Measurements from ENCODE around the gene CAPN15.

CAPN15 gene

DNA sequence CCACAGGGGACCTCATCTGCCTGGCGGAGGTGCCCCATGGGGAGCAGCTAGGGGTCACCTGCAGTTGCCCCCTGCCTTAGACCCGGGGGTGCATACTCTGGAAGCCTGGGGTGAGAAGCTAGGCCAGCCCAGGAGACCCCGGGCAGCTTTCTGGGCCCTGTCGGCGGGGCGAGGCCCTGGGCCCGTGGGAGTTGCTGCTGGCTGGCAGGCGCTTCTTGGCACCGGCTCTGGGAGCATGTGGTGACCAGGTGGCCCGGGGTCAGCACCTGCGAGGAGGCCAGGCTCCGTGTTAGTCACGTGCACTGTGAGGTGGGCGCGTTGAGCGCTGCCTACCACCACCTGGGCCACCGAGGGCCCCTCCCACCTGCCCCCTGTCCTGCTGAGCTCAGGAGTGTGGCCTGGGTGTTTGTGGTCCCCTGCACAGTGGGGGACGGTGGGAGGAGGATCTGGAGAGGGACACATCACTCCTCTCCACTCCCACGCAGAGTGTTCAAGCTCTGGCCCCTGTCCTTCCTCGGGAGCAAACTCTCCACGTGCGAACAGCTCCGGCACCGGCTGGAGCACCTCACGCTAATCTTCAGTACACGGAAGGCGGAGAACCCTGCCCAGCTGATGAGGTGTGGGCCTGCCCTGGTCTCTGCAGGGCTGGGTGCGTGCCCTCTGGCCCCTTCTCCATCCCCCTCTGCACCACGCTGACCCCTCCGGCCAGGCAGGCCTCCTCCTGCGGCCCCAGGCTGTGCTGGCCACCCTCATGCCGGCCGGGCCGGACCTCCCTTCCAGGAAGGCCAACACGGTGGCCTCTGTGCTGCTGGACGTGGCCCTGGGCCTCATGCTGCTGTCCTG is 48.1 kb downstream of the CAPN15 start:
- no peaks in the 10 kb centered on the region for H3K27me3 Mint-ChIP-seq (ENCODE audit: low read depth)

GRCh38 chr16:576197-576822 is 48.8 kb downstream of the CAPN15 start:
- no peak for DNase-seq (ENCODE audit: low spot score)
- no peaks in the 10 kb centered on the region for H3K27me3 Mint-ChIP-seq (ENCODE audit: low read depth)
- peaks cover 7% of the 10 kb centered on the region for H3K4me1 Mint-ChIP-seq (ENCODE audit: low read depth)
- no peaks in the 10 kb centered on the region for H3K36me3 Mint-ChIP-seq (ENCODE audit: low read depth)
- H3K27ac Mint-ChIP-seq: no peak overlapping the region
- H3K4me3 Mint-ChIP-seq: no peak overlapping the region
- H3K9me3 Mint-ChIP-seq: no peaks in the 10 kb centered on the region

More for the DNA sequence above, 48.1 kb downstream of the CAPN15 start:
- H3K9me3 Mint-ChIP-seq: no peaks in the 10 kb centered on the region
- no peak for DNase-seq (ENCODE audit: low spot score)
- peaks cover 13% of the 10 kb centered on the region for H3K4me1 Mint-ChIP-seq (ENCODE audit: low read depth)
- H3K27ac Mint-ChIP-seq: no peak overlapping the region
- no peaks in the 10 kb centered on the region for H3K36me3 Mint-ChIP-seq (ENCODE audit: low read depth)
- no peak overlapping the region for H3K4me3 Mint-ChIP-seq

- H3K4me1 Mint-ChIP-seq (ENCODE audit: low read depth): peaks cover 2% of the 10 kb centered on the region
- H3K27me3 Mint-ChIP-seq (ENCODE audit: low read depth): no peaks in the 10 kb centered on the region
- no peak overlapping the region for H3K4me3 Mint-ChIP-seq
- no peaks in the 10 kb centered on the region for H3K36me3 Mint-ChIP-seq (ENCODE audit: low read depth)
- H3K9me3 Mint-ChIP-seq: no peaks in the 10 kb centered on the region
- H3K27ac Mint-ChIP-seq: no peak overlapping the region
- DNase-seq (ENCODE audit: low spot score): no peak
These were observed 49.3 kb downstream of the CAPN15 start for GRCh38 chr16:576823-577201.

- H3K27me3 Mint-ChIP-seq (ENCODE audit: low read depth): no peaks in the 10 kb centered on the region
- no peaks in the 10 kb centered on the region for H3K36me3 Mint-ChIP-seq (ENCODE audit: low read depth)
- H3K4me1 Mint-ChIP-seq (ENCODE audit: low read depth): no peaks in the 10 kb centered on the region
- no peak overlapping the region for H3K4me3 Mint-ChIP-seq
- no peaks in the 10 kb centered on the region for H3K9me3 Mint-ChIP-seq
- no peak for DNase-seq (ENCODE audit: low spot score)
- H3K27ac Mint-ChIP-seq: no peak overlapping the region
These were observed 50.3 kb downstream of the CAPN15 start for GRCh38 chr16:577796-578195.

- Mint-ChIP-seq H3K27me3 (ENCODE audit: low read depth) (no peaks in the 10 kb centered on the region), H3K4me1 (ENCODE audit: low read depth) (no peaks in the 10 kb centered on the region), H3K27ac (no peak overlapping the region), H3K36me3 (ENCODE audit: low read depth) (no peaks in the 10 kb centered on the region), H3K4me3 (no peak overlapping the region), H3K9me3 (no peaks in the 10 kb centered on the region)
- DNase-seq (ENCODE audit: low spot score): no peak
These were observed 50.8 kb downstream of the CAPN15 start for GRCh38 chr16:578232-578869.

- H3K27ac Mint-ChIP-seq: no peak overlapping the region
- H3K27me3 Mint-ChIP-seq (ENCODE audit: low read depth): no peaks in the 10 kb centered on the region
- no peaks in the 10 kb centered on the region for H3K9me3 Mint-ChIP-seq
- H3K4me1 Mint-ChIP-seq (ENCODE audit: low read depth): no peaks in the 10 kb centered on the region
- no peaks in the 10 kb centered on the region for H3K36me3 Mint-ChIP-seq (ENCODE audit: low read depth)
- peak; percentile 52 for DNase-seq (ENCODE audit: low spot score)
- no peak overlapping the region for H3K4me3 Mint-ChIP-seq
These were observed 51.4 kb downstream of the CAPN15 start for GRCh38 chr16:578870-579405.

GRCh38 chr16:580141-580945 is 52.8 kb downstream of the CAPN15 start:
- no peak for DNase-seq (ENCODE audit: low spot score)
- no peaks in the 10 kb centered on the region for H3K27me3 Mint-ChIP-seq (ENCODE audit: low read depth)
- no peak overlapping the region for H3K4me3 Mint-ChIP-seq
- no peaks in the 10 kb centered on the region for H3K4me1 Mint-ChIP-seq (ENCODE audit: low read depth)
- no peaks in the 10 kb centered on the region for H3K9me3 Mint-ChIP-seq
- no peak overlapping the region for H3K27ac Mint-ChIP-seq
- no peaks in the 10 kb centered on the region for H3K36me3 Mint-ChIP-seq (ENCODE audit: low read depth)

DNA sequence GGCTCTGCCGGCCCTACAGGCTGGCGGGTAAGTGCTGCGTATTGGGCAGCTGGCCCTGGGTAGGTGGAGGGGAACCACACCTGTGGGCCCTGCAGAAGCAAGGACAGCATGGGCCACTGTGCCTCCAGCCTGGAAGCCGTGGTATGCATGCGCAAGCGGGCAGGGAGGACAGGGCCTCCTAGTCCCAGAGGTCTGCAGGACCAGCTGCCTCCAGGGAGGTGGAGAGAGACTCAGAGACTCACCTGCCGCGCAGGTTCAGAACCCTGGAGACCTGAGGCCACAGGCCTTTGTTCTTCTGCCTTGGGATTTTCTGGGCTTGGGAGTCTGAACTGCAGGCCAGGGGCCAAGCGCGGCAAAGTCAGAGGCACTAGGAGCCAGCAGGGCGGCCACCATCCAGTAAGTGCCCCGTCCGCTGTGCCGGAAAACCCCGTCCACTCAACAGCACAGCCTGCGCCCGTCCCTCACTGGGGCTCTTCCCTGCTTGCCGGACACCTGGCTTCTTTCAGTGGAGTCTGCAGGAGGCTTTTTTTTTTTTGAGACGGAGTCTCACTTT is 53.5 kb downstream of the CAPN15 start:
- H3K9me3 Mint-ChIP-seq: no peaks in the 10 kb centered on the region
- no peak for DNase-seq (ENCODE audit: low spot score)
- no peak overlapping the region for H3K27ac Mint-ChIP-seq
- H3K36me3 Mint-ChIP-seq (ENCODE audit: low read depth): no peaks in the 10 kb centered on the region
- no peak overlapping the region for H3K4me3 Mint-ChIP-seq
- H3K27me3 Mint-ChIP-seq (ENCODE audit: low read depth): no peaks in the 10 kb centered on the region
- no peaks in the 10 kb centered on the region for H3K4me1 Mint-ChIP-seq (ENCODE audit: low read depth)

GRCh38 chr16:582218-582613 is 54.7 kb downstream of the CAPN15 start:
- no peak for DNase-seq (ENCODE audit: low spot score)
- Mint-ChIP-seq H3K27ac (no peak overlapping the region), H3K9me3 (no peaks in the 10 kb centered on the region), H3K4me1 (ENCODE audit: low read depth) (peaks cover 1% of the 10 kb centered on the region), H3K27me3 (ENCODE audit: low read depth) (no peaks in the 10 kb centered on the region), H3K36me3 (ENCODE audit: low read depth) (no peaks in the 10 kb centered on the region), H3K4me3 (no peak overlapping the region)

GRCh38 chr16:582614-583331 is 55.3 kb downstream of the CAPN15 start:
- Mint-ChIP-seq H3K4me3 (no peak overlapping the region), H3K27me3 (ENCODE audit: low read depth) (no peaks in the 10 kb centered on the region), H3K36me3 (ENCODE audit: low read depth) (peaks cover 2% of the 10 kb centered on the region), H3K9me3 (no peaks in the 10 kb centered on the region), H3K27ac (no peak overlapping the region), H3K4me1 (ENCODE audit: low read depth) (peaks cover 5% of the 10 kb centered on the region)
- no peak for DNase-seq (ENCODE audit: low spot score)

DNA sequence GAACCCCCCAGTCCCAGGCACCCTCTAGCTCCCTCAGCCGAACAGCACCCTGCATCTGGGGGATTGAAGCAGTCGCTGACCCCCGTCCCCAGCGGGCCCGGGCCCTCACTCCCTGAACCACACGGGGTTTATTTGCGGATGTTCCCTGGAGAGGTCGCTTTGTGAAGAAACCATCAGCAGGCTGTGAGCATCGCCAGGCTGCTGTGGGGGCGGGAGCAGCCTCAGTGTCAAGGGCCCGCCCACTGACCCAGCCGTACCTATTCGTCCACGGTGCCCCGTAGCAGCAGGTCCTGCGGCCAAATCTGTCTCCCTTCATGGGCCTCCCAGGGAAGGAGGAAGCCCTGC is 55.9 kb downstream of the CAPN15 start:
- H3K4me3 Mint-ChIP-seq: no peak overlapping the region
- H3K9me3 Mint-ChIP-seq: no peaks in the 10 kb centered on the region
- H3K36me3 Mint-ChIP-seq (ENCODE audit: low read depth): peaks cover 2% of the 10 kb centered on the region
- peaks cover 10% of the 10 kb centered on the region for H3K4me1 Mint-ChIP-seq (ENCODE audit: low read depth)
- DNase-seq (ENCODE audit: low spot score): no peak
- no peak overlapping the region for H3K27ac Mint-ChIP-seq
- no peaks in the 10 kb centered on the region for H3K27me3 Mint-ChIP-seq (ENCODE audit: low read depth)

DNA sequence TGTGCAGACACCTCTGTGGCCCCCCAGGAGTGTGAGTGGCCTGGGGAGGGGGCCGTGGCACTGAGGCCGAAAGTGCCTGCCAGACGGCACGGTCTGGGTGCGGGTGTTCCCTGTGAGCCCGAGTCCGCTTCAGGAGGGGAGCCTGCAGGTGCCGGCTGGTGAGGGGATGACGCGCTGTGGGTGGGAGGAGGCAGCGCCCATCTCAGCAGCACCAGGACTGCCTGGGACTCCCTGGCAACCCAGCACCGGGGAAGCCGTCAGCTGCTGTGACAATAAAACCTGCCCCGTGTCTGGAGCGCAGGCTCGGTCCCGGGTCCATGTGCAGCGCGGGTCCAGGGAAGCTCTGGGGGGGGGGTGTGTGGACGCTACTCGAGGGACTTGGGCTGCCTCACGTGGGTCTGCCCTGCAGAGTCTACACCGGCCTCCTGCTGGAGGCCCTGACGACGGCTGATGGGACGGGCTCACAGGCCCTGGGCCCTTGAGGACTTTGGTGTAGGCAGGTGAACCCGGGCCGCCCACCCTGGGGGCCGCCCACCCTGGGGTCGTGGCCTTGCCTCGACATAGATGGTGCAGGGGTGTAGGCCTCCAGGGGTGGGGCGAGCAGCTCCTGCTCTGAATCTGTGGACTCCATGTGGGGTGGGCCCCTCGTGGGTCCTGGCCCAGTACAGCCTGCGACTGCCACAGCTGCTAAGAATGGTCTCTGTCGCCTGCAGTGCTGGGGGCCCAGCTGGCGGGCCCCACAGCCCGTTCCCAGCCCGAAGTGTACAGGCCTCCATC is 56.5 kb downstream of the CAPN15 start:
- Mint-ChIP-seq H3K9me3 (no peaks in the 10 kb centered on the region), H3K27ac (no peak overlapping the region), H3K27me3 (ENCODE audit: low read depth) (no peaks in the 10 kb centered on the region), H3K4me3 (no peak overlapping the region), H3K36me3 (ENCODE audit: low read depth) (peaks cover 2% of the 10 kb centered on the region), H3K4me1 (ENCODE audit: low read depth) (peaks cover 11% of the 10 kb centered on the region)
- no peak for DNase-seq (ENCODE audit: low spot score)

Measured in T-helper 2 cell treated with Interferon-gamma antibody and Interleukin-4, amounts not matched to agents 5 μg/mL and 100 μg/mL, for 36 hours (primary cell).